GM19328 (cell line): ENCODE measurements around the gene CENPC.
A peak's percentile ranks its signal among the peaks of the same experiment; 100 is the strongest.
"Not testable (repeated sequence)": the region's sequence is repeated elsewhere in the genome, so short reads cannot be mapped to it uniquely, and the experiment has no call there.

Experiments
- ATAC-seq: cut with Tn5 transposase; IDR thresholded peaks from one replicate; pipeline ENCODE4 v1.9.1; 2021; ENCODE audit warnings: mild to moderate bottlenecking, moderate library complexity; ENCODE audit not compliant: unreplicated experiment

Gene CENPC

GRCh38 chr4:67545199-67546003, at the start of gene CENPC:
Gene CENPC (minus strand): TSS chr4:67545503. CDS start chr4:67545355, 148 bp downstream.
- ATAC-seq = peak; percentile 95

GRCh38 chr4:67593741-67594175, 48.5 kb upstream of the CENPC start:
- ATAC-seq = no peak

- no peak for ATAC-seq
These were observed 41.9 kb upstream of the CENPC start for GRCh38 chr4:67587156-67587555.

GRCh38 chr4:67584496-67584895, 39.2 kb upstream of the CENPC start:
- ATAC-seq = no peak

- no peak for ATAC-seq
These were observed 36.6 kb upstream of the CENPC start for GRCh38 chr4:67581913-67582312.

GRCh38 chr4:67581208-67581857, 36.0 kb upstream of the CENPC start:
- ATAC-seq = no peak

GRCh38 chr4:67580577-67580976, 35.3 kb upstream of the CENPC start:
- no peak for ATAC-seq

- ATAC-seq = no peak
These were observed 31.2 kb upstream of the CENPC start for GRCh38 chr4:67576538-67576937.

- no peak for ATAC-seq
These were observed 30.8 kb upstream of the CENPC start for GRCh38 chr4:67576059-67576466.

- ATAC-seq = peak; percentile 96
These were observed 30.1 kb upstream of the CENPC start for GRCh38 chr4:67575232-67576058.

- no peak for ATAC-seq
These were observed 27.9 kb upstream of the CENPC start for GRCh38 chr4:67573193-67573592.

- no peak for ATAC-seq
These were observed 26.7 kb upstream of the CENPC start for GRCh38 chr4:67571975-67572374.

GRCh38 chr4:67570537-67570936, 25.2 kb upstream of the CENPC start:
- no peak for ATAC-seq

- ATAC-seq = no peak
These were observed 23.5 kb upstream of the CENPC start for GRCh38 chr4:67568820-67569219.

- no peak for ATAC-seq
These were observed 21.0 kb upstream of the CENPC start for GRCh38 chr4:67566335-67566734.

GRCh38 chr4:67565284-67565683, 20.0 kb upstream of the CENPC start:
- no peak for ATAC-seq

- ATAC-seq = peak; percentile 52
These were observed 13.2 kb upstream of the CENPC start, which contains the start of gene STAP1 for GRCh38 chr4:67558493-67558892. Gene STAP1 (plus strand): TSS chr4:67558727. CDS start chr4:67558810, 83 bp downstream.

GRCh38 chr4:67556436-67556835, 11.1 kb upstream of the CENPC start:
- ATAC-seq = no peak

GRCh38 chr4:67555447-67555846, 10.1 kb upstream of the CENPC start:
- no peak for ATAC-seq

GRCh38 chr4:67554096-67554495, 8.8 kb upstream of the CENPC start:
- no peak for ATAC-seq

GRCh38 chr4:67552146-67552792, 7.0 kb upstream of the CENPC start:
- not testable (repeated sequence) for ATAC-seq
